Liver (tissue), 9 donors: ENCODE measurements around the gene SEL1L. TPM values are rescaled to one million over a fixed set of nuclear protein-coding genes. Genes with fewer than 3 reads are reported as not detected.

ENCODE experiments used
- DNase-seq: peaks from one replicate; pipeline ENCODE4 v3.0.0-alpha.2; 2017; ENCODE audit warnings: low spot score
- H3K27ac ChIP-seq, 2 donors: one replicate each; pipeline ENCODE4 v1.7.0; 2013; ENCODE audit warnings: inconsistent platforms in 2 of 2, low read length in 2 of 2, control low read depth in 1 of 2, low read depth in 1 of 2, mild to moderate bottlenecking in 1 of 2
- H3K27me3 ChIP-seq, 4 donors: one replicate each; pipeline versions ENCODE4 v1.6.1 to v1.7.0; 2013; ENCODE audit warnings: low read length in 3 of 4, inconsistent platforms in 1 of 4, mild to moderate bottlenecking in 1 of 4, moderate library complexity in 1 of 4; ENCODE audit not compliant: control insufficient read depth in 4 of 4, insufficient read depth in 4 of 4
- H3K36me3 ChIP-seq, 4 donors: one replicate each; pipeline versions ENCODE4 v1.6.1 to v1.7.0; 2013; ENCODE audit warnings: low read length in 3 of 4, mild to moderate bottlenecking in 3 of 4, low read depth in 1 of 4, moderate library complexity in 1 of 4; ENCODE audit not compliant: control insufficient read depth in 4 of 4, insufficient read depth in 3 of 4
- H3K4me1 ChIP-seq, 4 donors: one replicate each; pipeline versions ENCODE4 v1.6.1 to v1.7.0; 2013; ENCODE audit warnings: low read length in 3 of 4, mild to moderate bottlenecking in 3 of 4, moderate library complexity in 1 of 4; ENCODE audit not compliant: control insufficient read depth in 4 of 4, insufficient read depth in 4 of 4
- H3K4me3 ChIP-seq, 3 donors: one replicate each; pipeline versions ENCODE4 v1.6.1 to v1.7.0; 2013; ENCODE audit warnings: low read length in 3 of 3, control low read depth in 1 of 3, low read depth in 1 of 3, mild to moderate bottlenecking in 1 of 3
- H3K9ac ChIP-seq, 2 donors: one replicate each; pipeline ENCODE4 v1.7.0; 2013; ENCODE audit warnings: low read length in 2 of 2, mild to moderate bottlenecking in 2 of 2, moderate library complexity in 2 of 2, control low read depth in 1 of 2, low read depth in 1 of 2
- H3K9me3 ChIP-seq, 4 donors: one replicate each; pipeline versions ENCODE4 v1.6.1 to v1.7.0; 2013; ENCODE audit warnings: low read length in 3 of 4; ENCODE audit not compliant: control insufficient read depth in 4 of 4
- FOXA1 ChIP-seq: IDR thresholded peaks from 2 replicates; pipeline ENCODE4 v1.6.1; 2016; ENCODE audit warnings: antibody characterized with exemption
- FOXA2 ChIP-seq: IDR thresholded peaks from 2 replicates; pipeline ENCODE4 v1.6.1; 2016; ENCODE audit warnings: antibody characterized with exemption
- GABPA ChIP-seq, 2 donors: IDR thresholded peaks in 1 of 2; conservative IDR thresholded peaks in 1 of 2; 2 replicates each; pipeline ENCODE4 v1.6.1; 2016; ENCODE audit warnings: antibody characterized with exemption in 2 of 2, mild to moderate bottlenecking in 1 of 2, moderate library complexity in 1 of 2
- HNF4G ChIP-seq: IDR thresholded peaks from 2 replicates; pipeline ENCODE4 v1.6.1; 2016; ENCODE audit warnings: antibody characterized with exemption
- JUND ChIP-seq, 2 donors: IDR thresholded peaks; 2 replicates each; pipeline ENCODE4 v1.6.1; 2016; ENCODE audit warnings: antibody characterized with exemption in 2 of 2
- MAX ChIP-seq: IDR thresholded peaks from 2 replicates; pipeline ENCODE4 v1.6.1; 2016; ENCODE audit warnings: antibody characterized with exemption
- RXRA ChIP-seq, 2 donors: IDR thresholded peaks; 2 replicates each; pipeline ENCODE4 v1.6.1; 2017 to 2018; ENCODE audit warnings: antibody characterized with exemption in 2 of 2, mild to moderate bottlenecking in 1 of 2
- SP1 ChIP-seq: IDR thresholded peaks from 2 replicates; pipeline ENCODE4 v1.6.1; 2018; ENCODE audit warnings: antibody characterized with exemption, mild to moderate bottlenecking
- TAF1 ChIP-seq: conservative IDR thresholded peaks from 2 replicates; pipeline ENCODE4 v1.6.1; 2016; ENCODE audit warnings: antibody characterized with exemption, mild to moderate bottlenecking
- YY1 ChIP-seq: IDR thresholded peaks from 2 replicates; pipeline ENCODE4 v1.6.1; 2016; ENCODE audit warnings: antibody characterized with exemption, mild to moderate bottlenecking
- ZBTB33 ChIP-seq: IDR thresholded peaks from 2 replicates; pipeline ENCODE4 v1.6.1; 2016; ENCODE audit warnings: antibody characterized with exemption
- WGBS: extraction: QIAGEN DNeasy Blood & Tissue Kit; methylation state at CpG from one replicate; pipeline ENCODE4 v1.1.7; 2013; 5-methylcytosine and 5-hydroxymethylcytosine counted together
- polyA plus RNA-seq, 2 donors: library from polyadenylated mRNA; stranded (reverse) in 1 of 2; unstranded in 1 of 2; fragments of 200-250 nt in 1 of 2; fragments of >200 nt in 1 of 2; fragmentation: Nextera tagmentation in 1 of 2; extraction: Ambion mirVana in 1 of 2; gene quantifications; one replicate each; pipeline versions ENCODE4 v1.2.1 to v1.2.3, GENCODE V29; 2013 to 2015
- total RNA-seq, 2 donors: library from RNA; depleted of rRNA; stranded (reverse); fragments of >200 nt; gene quantifications; one replicate each; pipeline ENCODE4 v1.2.3, GENCODE V29; 2014
- TF ChIP-seq, protein P1 (sequence below): IDR thresholded peaks from 2 replicates; pipeline ENCODE4 v1.6.1; 2016; ENCODE audit warnings: antibody characterized with exemption
- TF ChIP-seq, protein P2 (sequence below): fragments of 150-350 bp; IDR thresholded peaks from 2 replicates; pipeline ENCODE4 v1.5.1; 2017; ENCODE audit warnings: improper control_type of control experiment, low read depth, low read length; ENCODE audit not compliant: missing input control
- donor health status: healthy.
- donor health status: healthy.
- donor health status: healthy.
- donor health status: healthy.
- donor health status: healthy.

Gene SEL1L
- total and polyA plus RNA-seq, 4 donors, result 40.7 to 117 (median 45.6) TPM

DNA sequence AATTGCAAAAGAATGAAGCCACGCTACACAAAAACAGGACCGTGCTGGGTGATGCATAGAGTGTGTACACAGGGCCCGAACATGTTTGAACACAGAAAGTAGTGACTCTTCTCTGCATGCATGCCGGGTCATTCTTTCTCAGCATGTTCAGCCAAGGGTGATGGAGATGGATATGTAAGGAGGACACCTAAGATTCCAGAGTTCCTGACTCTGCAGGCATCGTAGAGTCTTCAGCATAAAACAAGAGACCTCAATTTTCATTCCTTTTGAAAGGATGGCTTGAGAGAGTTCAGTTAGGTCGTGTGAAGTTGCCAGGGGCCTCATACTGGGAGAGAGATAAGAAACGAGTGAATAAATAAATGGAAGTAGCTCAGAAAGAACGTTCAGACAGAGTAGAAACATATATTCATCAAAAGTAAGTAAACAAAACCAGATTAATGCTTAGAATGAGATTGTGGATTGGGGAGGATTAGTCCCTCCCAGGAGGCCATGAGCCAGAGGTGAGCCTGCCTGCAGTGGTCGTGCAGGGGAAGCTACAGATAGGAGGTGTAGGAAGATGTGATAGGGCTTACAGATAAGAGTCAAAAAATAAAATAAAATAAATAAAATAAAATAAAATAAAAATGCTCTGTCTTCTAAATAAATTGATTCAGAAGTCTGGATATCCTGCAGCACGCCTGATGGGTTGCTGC, 27.6 kb upstream of the SEL1L start:
- no peak for DNase-seq
- Histone ChIP-seq H3K27me3 (no peaks in the 10 kb centered on the region), H3K4me3 (no peak overlapping the region), H3K36me3 (no peaks in the 10 kb centered on the region), H3K9ac (no peak overlapping the region), H3K4me1 (no peaks in the 10 kb centered on the region), H3K9me3 (no peaks in the 10 kb centered on the region), H3K27ac (no peak overlapping the region)
- TF ChIP-seq RXRA (IDR thresholded peaks at IDR 0.05) (no peak), ZBTB33 (no peak), SP1 (no peak), FOXA2 (no peak), TAF1 (no peak), GABPA (IDR thresholded peaks at IDR 0.05 in 1 of 2, conservative IDR thresholded peaks at IDR 0.05 in 1 of 2) (no peak)
- TF ChIP-seq, protein P1, sequence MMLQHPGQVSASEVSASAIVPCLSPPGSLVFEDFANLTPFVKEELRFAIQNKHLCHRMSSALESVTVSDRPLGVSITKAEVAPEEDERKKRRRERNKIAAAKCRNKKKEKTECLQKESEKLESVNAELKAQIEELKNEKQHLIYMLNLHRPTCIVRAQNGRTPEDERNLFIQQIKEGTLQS, result no peak
- TF ChIP-seq, protein P2, sequence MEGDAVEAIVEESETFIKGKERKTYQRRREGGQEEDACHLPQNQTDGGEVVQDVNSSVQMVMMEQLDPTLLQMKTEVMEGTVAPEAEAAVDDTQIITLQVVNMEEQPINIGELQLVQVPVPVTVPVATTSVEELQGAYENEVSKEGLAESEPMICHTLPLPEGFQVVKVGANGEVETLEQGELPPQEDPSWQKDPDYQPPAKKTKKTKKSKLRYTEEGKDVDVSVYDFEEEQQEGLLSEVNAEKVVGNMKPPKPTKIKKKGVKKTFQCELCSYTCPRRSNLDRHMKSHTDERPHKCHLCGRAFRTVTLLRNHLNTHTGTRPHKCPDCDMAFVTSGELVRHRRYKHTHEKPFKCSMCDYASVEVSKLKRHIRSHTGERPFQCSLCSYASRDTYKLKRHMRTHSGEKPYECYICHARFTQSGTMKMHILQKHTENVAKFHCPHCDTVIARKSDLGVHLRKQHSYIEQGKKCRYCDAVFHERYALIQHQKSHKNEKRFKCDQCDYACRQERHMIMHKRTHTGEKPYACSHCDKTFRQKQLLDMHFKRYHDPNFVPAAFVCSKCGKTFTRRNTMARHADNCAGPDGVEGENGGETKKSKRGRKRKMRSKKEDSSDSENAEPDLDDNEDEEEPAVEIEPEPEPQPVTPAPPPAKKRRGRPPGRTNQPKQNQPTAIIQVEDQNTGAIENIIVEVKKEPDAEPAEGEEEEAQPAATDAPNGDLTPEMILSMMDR, result no peak
- WGBS, result 73% methylated on average over 10 of the region's 10 CpGs

DNA sequence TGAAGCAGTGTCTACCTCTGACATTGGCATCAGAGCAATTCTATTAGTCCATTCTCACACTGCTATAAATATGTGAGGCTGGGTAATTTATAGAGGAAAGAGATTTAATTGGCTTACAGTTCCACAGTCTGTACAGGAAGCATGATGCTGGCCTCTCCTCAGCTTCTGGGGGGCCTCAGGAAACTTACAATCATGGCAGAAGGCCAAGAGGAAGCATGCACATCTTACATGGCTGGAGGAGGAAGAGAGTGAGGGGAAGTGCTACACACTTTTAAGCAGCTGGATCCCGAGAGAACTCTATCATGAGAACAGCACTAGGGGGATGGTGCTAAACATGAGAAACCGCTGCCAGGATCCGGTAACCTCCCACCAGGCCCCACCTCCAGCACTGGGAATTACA, 25.7 kb upstream of the SEL1L start:
- Histone ChIP-seq H3K36me3 (no peaks in the 10 kb centered on the region), H3K9ac (no peak overlapping the region), H3K27me3 (no peaks in the 10 kb centered on the region), H3K9me3 (no peaks in the 10 kb centered on the region), H3K27ac (no peak overlapping the region), H3K4me3 (no peak overlapping the region), H3K4me1 (no peaks in the 10 kb centered on the region)
- 85% methylated on average over 3 of the region's 3 CpGs for WGBS
- TF ChIP-seq YY1, result no peak
- no peak for TF ChIP-seq ZBTB33
- no peak for TF ChIP-seq MAX
- TF ChIP-seq, protein P2, result no peak
- TF ChIP-seq GABPA (IDR thresholded peaks at IDR 0.05 in 1 of 2, conservative IDR thresholded peaks at IDR 0.05 in 1 of 2), result no peak
- no peak for TF ChIP-seq HNF4G
- TF ChIP-seq SP1, result no peak
- no peak for TF ChIP-seq FOXA1
- TF ChIP-seq, protein P1, result no peak
- TF ChIP-seq FOXA2, result no peak
- TF ChIP-seq JUND (IDR thresholded peaks at IDR 0.05), result no peak
- DNase-seq, result no peak
